ENCODE results near the gene CDH4.

DNA sequence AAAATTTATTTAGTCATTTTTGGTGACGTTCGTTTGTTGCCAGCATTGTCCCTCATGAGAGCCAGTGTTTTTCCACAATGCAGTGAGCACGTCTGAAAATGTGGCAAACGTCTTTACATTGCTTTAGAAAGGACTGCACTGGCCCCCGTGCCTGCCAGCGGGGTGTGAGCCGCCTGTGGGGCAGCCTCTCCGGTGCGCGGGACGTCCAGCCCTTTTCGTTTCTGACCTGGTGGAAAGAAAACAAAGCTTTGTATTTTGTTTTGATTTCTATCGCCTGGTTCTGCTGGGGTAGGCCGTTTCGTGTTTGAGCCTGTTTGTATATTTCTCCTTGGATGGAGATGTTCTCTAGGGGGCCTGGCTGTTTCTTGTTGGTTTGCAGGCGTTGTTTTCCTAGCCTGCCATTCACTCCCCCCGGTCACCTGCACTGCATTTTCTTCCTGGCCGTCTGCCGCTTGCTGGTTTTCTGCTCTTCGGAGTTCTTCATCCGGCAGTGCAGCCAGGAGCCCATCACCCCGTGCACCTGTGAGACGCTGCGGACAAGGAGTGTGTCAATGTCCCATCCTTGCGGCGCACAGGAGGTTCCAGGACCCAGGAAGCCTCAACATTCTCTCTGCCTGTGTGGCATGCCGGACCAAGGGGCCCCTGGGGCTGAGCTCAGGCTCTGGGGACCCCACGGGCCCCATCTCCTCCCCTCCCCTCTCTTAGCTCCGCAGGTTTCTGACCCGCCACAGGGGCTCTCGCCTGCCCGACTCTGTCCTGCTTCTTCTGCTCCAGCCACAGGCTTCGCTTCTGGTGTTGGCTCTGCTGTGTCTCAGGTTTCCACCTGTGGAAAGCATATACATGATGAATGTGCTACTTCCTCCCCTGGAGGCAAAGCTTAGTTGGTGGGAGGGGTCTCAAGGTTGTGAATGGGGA, 100.5 kb downstream of the CDH4 start:
- TF ChIP-seq CTCF (IDR thresholded peaks at IDR 0.05; ENCODE audit: insufficient read depth, low read depth, low read length) (no peak), EZH2 (IDR thresholded peaks at IDR 0.05; ENCODE audit: insufficient read depth, low read length) (no peak)

Data from astrocyte (in vitro differentiated cells and primary cell).